ENCODE results near the gene MEOX1.
"Not testable (repeated sequence)": the region's sequence is repeated elsewhere in the genome, so short reads cannot be mapped to it uniquely, and the experiment has no call there.

MEOX1 gene

DNA sequence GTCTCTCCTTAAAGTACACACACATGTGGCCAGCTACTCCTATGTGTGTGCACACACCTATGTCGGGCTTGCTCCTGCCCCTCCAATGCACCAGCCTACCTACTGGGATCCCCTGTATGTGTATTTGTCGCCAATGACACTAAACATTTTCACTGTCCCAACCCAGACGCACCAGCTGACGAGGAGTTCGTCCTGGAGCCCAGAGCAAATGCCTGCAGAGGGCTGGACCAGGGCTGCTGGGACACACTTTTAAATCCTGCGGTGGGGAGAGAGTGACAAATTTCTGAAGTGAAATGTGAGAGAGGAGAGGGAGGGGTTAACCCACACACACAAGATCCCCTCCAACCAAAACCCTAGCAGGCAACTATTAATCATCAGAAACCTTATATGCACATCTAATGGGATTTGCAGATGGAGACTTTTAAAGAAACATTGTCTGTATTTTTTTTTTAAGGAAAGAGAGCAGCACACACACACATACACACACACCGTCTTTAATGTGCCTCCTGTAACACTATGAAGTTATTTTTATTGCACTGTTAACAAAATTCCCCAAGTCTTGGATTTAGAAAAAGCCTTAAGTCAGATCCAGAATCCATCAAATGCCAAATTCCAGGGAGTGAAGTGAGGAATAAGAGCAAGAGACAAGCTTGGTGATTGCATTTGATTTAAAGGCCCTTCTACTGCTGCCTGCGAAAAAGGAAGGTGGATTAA, at the start of gene MEOX1:
TSS of gene MEOX1 (minus strand) at position 224 of the 714 bp plus-strand sequence. CDS start 388 bp downstream, outside the sequence.
- peak; percentile 74 for DNase-seq (ENCODE audit: low spot score)

DNA sequence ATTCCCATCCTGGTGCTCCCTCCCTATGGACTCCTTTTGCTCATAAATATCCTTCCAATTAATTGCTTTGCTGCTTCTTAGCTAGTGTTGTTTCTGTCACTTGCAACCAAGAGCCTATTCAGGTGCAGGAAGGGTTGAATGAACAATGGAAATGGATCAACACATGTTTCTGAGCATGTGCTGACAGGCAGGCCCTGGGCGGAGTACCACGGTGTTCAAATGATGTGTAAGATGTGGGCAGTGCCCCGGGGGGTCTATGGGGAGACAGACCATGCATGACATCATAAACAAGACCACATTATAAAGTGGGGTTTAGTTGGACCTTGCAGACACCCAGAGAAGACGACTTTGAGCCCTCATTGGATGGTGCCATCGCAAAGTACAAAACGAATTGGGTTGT, 48.4 kb upstream of the MEOX1 start:
- DNase-seq (ENCODE audit: low spot score), result no peak

DNA sequence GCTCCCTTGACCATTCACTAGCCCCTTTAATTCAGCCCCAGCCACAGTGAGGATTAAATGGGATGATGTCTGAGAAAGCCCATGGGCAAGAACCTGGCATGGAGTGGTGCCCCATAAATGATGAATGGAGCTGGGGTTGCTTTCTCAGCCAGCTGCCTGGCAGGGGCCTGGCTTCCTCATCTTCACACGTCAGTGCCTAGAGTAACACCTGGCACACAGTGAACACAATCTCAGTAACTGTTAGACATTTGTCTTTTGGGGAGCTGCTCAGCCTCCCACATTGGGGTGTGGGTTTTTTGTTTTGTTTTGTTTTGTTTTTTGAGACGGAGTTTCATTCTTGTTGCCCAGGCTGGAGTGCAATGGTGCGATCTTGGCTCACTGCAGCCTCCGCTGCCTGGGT, 47.5 kb upstream of the MEOX1 start:
- DNase-seq (ENCODE audit: low spot score), result no peak

- DNase-seq (ENCODE audit: low spot score), result no peak
These were observed 45.5 kb upstream of the MEOX1 start for GRCh38 chr17:43707184-43707583.

- no peak for DNase-seq (ENCODE audit: low spot score)
These were observed 44.5 kb upstream of the MEOX1 start for GRCh38 chr17:43706235-43706634.

DNA sequence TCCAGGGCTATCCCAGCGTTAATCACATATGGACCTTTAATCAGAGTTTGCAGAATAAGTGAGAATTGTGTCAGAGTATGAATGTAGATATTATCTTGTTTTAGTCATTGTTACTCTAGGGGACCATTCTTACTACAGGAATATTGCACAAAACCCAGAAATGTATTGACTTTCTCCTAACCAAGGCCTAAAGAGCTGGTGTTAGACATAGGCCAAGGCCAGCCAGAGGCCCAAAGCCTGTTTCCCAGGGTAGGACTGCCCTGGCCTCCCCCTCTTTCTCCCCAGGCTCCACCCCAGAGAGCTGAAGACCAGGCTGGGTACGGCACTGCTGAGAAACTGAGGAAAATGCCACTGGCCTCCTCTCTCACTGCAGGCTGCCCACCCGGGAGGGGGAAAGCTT, 41.9 kb upstream of the MEOX1 start:
- DNase-seq (ENCODE audit: low spot score), result no peak

DNA sequence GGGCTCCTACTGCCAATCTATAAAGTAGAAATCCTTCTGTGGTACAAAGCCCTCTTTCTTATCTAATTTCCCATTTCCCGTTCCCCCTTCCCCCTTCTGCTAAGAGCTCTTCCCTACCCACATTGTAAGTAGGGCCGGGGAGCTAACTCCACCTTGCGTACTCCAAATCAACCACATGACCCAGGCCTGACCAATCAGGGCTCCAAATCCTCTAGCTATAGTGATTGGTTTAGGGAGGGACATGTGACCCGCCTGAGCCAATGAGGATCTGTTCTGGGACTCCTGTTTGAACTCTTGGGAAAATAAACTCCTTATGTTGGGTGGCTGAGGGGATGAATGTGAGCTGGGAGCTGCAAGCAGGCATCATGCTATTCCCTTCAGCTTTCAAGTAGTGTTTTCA, 40.9 kb upstream of the MEOX1 start:
- peak; percentile 35 for DNase-seq (ENCODE audit: low spot score)

DNA sequence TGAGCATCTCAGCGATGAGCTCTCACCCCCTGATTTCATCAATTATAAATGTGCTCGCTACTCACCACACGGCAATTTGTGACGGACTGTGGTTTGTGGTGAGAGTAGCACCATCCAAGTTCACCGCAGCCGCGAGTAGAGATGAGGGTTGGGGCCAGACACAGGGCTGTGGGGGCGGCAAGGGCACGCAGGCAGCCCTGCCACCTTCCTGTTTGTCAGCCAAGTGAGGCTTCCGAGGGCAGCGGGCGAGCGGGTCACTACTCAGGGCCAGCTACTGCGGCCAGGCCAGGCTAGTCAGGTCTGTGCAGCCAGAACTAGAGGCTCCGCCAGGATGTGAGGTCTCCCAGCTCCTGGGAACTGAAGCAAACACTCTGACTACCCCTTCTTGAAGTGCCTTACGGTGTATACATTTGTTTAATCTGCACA, 39.6 kb upstream of the MEOX1 start:
- no peak for DNase-seq (ENCODE audit: low spot score)

DNA sequence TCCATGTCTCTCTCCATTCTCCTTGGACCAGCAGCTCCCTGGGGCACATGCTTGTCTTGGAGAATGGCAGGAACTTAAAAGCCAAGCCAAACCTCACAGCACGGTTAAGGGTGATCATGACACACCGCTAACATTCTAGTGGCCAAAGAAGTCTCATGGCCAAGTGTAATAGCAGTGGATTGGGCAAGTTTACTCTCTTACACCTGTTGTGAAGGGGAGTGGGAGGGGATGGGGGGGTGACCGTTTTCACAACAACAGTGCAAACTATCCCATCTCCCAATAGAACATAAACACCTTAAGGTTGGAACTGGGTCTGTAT, 37.7 kb upstream of the MEOX1 start:
- no peak for DNase-seq (ENCODE audit: low spot score)

DNA sequence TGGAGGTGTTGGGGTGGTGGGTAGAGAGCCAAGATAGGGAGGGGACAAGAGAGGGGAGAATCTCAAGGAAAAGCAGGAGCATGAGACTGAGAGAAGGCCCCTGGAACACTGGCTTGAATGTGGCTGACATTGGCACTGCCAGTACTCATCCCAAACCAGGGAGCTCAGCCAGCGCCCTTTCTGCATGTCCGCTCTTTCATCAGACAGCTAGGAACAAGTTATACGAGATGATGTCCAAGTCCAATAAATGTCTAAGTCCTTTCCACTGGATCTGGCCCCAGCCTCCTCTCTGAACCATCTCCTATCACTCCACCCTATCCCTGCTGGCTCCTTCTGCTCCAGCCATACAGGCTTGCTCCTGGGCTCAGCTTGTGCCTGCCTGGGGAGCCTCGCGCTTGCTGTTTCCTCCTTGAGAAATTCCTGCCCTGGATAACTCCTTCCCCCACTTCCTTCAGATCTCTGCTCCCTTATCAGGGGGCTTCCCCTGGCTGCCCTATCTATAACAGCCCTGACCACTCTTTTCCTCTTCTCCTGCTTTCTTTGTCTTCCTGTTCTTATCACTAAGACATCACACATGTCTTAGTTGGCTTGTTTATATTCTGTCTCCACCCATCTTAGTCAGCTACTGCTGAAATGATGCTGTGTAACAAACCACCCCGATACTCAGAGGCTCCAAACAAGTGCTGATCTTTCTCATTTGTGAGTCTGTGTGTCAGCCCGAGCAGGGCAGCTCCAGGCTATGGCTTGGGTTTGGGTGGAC, 37.1 kb upstream of the MEOX1 start:
- DNase-seq (ENCODE audit: low spot score), result no peak

DNA sequence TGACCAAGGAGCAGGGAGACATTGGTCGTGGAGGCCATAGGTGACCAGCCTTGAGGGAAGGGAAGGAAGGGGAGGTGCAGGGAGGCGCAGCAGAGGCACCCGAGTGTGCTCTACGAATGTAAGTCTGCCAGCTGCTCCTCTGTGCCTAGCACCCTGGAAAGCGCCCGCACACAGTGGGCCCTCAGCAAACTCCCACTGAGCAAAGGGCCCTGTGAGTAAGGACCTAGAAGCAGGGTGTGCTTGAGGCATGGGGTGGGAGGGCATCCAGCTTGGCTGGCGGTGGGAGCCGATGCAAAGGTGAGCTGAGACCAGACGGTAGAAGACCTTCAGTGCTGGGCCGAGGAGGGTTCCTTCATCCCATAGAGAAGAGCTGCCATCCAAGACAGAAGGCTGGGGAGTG, 36.2 kb upstream of the MEOX1 start:
- DNase-seq (ENCODE audit: low spot score), result no peak

DNA sequence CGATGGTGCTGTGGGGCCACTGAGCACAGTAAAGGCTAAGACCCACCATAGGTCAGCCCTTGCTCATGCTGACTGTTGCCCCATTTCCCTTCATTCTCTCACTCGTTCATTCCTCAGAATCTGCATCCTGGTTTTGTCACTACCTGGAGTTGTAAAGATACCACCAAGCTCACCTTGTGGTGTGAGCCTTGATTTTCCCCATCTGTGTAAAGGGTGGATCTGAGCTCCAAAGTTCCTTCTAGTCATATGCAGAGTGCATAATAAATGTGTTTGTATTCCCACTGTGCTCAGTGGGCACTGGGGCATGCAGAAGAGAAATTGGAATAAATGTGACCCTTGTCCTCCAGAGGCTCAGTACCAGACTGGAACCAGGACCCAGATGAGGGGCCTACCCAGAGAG, 35.2 kb upstream of the MEOX1 start:
- no peak for DNase-seq (ENCODE audit: low spot score)

DNA sequence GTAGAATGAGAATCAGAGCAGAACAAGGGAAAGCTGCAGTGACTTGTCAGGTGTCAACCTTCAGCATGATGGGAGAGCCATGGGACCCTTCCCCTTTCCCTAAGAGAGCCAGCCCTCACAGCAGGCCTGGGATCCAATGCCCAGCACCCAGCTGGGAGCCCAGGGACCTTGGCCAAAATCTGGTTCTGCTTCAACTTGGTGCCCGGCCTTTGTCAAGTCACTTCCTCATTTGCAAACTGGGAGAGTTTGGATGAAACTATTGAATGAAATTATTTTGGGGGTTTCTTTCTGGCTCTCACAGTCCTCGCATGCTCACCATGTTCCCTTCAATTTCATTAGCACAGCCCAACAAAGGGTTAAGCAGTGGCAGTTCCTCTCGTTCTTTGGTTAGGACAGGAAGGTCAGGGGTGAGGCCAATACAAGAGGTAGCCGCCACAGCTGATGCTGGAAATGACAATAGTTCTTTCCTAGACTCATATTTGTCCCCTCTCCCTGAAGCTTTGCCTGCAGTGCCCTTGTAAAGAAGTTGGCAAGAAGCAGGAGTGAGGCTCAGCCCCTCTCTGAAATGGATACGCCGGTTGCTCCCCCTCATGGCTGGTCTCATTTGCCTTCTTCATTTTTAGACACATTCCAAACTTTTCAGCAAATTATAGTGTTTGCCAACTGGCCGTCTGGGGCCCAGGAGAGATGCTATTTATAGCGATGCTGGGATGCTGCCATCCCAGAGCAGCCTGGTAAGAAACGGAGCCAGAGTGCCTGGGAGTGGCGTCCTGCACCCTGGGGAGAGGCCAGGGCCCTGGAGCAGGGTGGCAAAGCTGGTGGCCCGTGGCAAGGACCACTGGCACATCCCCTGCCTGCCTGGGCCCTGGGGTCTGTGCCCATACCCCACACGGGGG, 34.5 kb upstream of the MEOX1 start:
- DNase-seq (ENCODE audit: low spot score), result no peak

GRCh38 chr17:43694081-43694870, 32.6 kb upstream of the MEOX1 start:
- DNase-seq (ENCODE audit: low spot score), result peak; percentile 82

DNA sequence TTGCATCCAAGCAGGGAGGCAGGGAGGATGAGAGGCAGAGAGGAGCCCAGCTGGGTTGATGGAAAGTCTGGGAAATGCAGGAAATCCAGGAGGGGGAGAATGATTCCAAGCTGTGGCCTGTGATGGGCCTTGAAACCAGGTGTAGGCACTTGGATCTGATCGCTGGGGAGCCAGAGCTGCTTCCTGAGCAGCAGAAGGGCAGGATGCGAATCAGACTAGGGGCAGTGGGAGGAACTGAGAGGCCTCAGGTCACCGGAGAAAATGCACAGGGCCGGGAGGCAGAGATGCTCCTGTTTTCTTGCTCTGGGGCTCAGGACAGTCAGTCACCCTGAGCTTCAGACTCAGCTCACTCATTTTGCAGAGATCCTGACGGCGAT, 29.6 kb upstream of the MEOX1 start:
- DNase-seq (ENCODE audit: low spot score), result no peak

GRCh38 chr17:43690624-43691316, 29.0 kb upstream of the MEOX1 start:
- no peak for DNase-seq (ENCODE audit: low spot score)

- no peak for DNase-seq (ENCODE audit: low spot score)
These were observed 28.1 kb upstream of the MEOX1 start for GRCh38 chr17:43689814-43690213.

DNA sequence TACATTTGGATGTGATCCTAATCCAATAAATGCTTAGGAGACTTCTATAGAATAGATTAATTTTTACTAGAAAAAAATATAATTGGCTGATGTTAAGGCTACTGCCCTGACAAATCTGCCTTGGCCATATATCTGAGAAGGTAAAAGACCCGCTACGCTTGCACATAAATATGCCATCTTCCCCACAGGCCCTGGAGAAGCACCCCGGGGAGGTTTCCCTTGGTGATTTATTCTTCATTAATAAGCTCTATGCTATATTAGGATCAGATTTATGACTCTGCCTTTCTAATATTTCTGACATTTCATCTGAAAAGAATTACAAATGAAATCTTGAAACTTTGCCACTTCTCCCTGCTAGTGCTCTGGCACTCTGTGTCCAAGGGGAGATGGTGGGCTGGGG, 27.4 kb upstream of the MEOX1 start:
- DNase-seq (ENCODE audit: low spot score), result no peak

GRCh38 chr17:43686957-43687356, 25.2 kb upstream of the MEOX1 start:
- DNase-seq (ENCODE audit: low spot score), result not testable (repeated sequence)

DNA sequence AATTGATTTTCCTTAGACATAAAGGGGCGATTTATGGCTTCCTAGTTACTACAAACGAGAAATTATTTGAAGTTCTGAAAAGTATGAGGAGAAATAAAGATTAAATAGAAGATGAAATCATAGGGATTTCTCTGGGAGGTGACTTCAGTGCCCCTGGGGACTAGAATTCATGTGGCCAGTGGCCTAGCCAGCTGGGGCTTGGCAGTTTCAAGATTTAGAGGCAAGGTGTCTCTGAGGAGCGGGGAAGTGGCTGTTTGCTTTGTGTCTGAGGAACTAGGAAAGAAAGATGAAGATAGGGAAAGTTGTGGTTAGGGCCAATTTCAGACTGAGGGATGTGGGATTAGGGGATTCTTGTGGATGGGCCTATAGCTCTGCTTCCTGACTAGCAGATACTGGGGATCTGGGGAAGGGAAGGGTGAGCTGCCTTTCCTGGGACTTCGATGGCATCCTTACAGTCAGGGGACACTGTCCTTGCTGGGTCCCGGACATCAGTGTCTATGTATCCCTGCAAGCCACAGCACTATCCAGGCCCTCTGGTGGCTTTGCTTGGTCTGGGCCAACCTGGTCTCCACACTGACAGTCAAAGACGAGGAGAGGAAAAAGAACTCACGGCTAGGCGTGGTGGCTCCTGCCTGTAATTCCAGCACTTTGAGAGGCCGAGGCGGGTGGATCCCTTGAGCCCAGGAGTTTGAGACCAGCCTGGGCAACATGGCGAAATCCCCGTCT, 22.4 kb upstream of the MEOX1 start:
- no peak for DNase-seq (ENCODE audit: low spot score)

DNA sequence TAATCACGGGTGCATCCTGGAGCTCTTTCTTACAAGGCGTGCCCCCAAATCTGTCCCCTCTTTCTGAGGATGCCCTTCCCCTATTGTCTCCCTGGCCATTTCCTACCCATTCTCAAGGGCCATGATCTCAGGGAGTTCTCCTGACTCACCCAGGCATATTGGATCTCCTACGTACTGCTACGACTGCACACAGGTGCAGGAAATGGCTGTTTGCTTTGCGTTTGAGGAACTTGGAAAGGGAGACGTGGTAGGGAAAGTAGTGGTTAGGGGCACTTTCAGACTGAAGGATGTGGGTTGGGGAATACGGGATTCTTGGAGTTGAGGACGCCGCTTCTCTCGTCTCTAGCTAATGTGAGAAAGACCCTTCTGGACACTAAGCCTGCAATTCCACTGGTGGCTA, 18.7 kb upstream of the MEOX1 start:
- no peak for DNase-seq (ENCODE audit: low spot score)
